Activated CD4-positive, CD25-positive, alpha-beta regulatory T cell treated with anti-CD3 and anti-CD28 coated beads, Interleukin-2, amount 50 U/mL, for 16 hours (primary cell): ENCODE data around the gene ARRB2.

Experiments used
- DNase-seq: peaks from one replicate; pipeline ENCODE4 v3.0.0-alpha.2; 2020; ENCODE audit warnings: low read depth, low spot score

The ARRB2 gene

DNA sequence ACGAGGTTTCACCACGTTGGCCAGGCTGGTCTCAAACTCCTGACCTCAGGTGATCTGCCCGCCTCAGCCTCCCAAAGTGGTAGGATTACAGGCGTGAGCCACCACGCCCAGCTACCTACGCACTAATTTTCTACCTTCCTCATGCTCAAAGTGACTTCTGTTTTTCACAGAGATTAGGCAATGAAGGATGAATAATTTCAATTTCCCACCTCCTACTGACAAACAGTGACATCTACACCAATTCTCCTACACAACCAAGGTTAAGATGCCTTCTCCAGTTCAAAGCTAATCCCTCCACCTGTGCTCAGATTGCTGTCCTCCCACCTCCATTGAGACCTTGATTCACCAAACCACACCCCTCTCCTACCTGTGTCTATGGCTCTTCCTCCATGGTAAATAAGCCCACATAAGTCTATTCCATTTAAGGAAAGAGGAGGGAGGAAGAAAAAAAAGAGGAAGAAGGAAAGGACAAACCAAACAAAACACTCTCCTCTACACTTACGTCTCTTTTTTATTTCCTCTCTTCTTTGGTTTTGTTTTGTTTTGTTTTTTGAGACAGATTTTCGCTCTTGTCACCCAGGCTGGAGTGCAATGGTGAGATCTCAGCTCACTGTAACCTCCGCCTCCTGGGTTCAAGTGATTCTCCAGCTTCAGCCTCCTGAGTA, 15.3 kb downstream of the ARRB2 start:
- DNase-seq = no peak

DNA sequence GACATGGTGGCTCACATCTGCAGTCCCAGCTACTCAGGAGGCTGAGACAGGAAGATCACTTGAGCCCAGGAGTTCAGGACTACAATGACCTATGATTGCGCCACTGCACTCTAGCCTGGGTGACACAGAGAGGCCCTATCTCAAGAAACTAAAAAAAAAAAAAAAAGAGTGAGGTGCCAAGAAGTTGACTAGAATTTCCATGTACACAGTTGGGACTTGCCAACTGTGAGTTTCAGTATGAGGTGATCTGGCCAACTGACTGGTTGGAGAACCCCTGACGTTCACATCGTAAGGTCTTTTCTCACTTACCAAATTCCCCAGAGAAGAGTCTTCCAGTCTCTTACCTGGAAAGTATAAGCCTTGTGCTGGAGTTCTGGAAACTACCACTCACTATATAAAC, 17.7 kb downstream of the ARRB2 start:
- no peak for DNase-seq

DNA sequence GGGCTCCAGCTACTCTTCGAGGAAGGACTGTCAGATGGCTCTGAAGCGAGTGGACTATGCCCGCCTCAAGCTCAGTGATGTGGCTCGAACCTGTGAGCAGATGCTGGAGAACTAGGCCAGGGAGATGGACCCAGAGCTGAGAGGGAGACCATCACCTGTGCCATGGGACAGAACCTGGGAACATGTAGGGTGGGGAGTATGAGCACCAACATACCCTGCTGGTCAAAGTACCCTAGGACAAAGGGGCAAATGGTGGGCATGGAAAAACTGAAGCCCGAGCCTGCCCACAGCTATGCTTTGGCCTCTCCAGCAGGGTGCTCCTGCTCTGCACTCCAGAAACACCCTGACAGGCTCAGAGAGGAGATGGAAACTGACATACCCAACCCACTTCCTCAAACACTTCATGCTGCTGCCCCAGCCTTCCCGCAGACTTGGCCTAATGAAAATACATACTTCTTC, 22.7 kb downstream of the ARRB2 start:
- no peak for DNase-seq

GRCh38 chr17:4734857-4735475, 24.5 kb downstream of the ARRB2 start:
- DNase-seq = no peak

DNA sequence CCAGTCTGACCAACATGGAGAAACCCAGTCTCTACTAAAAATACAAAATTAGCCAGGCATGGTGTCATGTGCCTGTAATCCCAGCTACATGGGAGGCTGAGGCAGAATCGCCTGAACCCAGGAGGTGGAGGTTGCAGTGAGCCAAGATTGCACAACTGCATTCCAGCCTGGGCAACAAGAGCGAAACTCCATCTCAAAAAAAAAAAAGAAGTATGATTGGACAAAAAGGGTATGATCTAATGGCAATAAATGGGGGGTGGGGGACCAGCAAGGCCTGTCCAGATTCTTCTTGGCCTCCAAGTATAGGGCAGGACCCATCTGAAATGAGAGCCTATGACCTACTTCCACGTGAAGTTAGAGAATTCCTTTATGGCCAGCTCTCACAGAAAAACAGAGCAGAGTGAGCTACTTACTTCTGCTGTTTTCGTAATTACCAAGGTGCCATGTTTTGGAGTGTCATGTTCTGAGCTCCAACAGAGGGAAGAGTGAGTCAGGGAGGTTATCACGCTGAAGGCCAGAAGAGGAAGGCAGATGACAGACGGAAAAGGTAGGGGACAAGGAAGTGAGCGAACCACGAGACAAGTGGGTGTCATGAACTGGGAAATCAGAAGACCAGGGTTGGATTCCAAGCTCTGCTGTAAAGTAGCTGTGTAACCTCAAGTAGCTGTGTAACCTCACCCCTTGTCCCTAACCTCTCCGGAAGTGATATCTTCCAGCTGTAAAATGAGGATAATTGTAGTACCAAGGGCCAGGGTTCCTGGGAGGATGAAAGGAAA, 25.6 kb downstream of the ARRB2 start:
- no peak for DNase-seq

DNA sequence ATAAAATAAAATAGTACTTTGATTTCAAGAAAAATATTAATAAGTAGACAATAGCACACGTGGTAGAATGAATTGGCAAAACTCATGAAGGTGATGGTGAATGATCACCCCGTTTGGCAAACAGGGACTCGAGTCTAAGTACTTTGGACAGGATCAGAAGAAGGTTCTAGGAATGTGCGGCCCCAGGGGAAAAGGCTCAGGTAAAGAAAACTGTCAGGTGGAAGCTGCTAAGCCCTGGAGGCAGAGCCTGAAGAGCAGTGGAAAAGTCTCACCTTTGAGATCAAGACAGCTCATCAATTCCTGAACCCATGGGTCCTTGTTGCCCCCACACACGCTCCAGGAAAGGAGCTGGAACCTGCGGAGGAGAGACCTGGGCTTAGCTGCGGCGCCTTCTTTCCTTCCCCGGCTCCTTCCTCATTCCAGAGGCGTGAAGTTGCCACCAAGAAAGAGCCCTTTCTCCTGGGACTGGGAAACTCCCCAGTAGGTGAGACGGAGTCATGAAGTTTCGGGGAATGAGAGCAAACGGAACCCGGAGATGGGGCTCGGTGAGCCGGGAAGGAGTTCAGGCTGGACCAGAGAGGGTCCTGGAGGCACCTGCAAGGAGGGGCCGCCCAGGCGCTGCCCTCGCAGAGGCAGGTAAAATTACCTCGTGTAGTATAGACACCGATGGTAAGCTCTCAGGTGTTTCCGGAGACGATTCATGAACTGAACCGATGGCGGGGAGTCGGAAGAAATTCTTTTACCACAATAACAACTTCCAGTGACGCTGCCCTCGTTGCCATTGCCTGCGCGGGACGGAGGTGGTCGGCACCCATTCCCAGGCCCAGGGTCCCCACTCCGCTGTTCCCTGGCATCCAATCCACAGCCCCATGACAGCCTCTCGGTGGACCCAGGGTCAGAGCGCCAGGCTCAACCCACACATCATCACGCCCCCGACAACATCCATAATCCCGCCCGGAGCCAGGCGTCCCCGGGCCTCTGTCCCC, 28.0 kb downstream of the ARRB2 start:
- DNase-seq = no peak

- no peak for DNase-seq
Observed at GRCh38 chr17:4739122-4740024, 28.9 kb downstream of the ARRB2 start, which contains the start of the genes CXCL16 and ZMYND15. Gene CXCL16, minus strand, starts transcription at chr17:4739928. Its CDS starts 589 bp downstream, at chr17:4739339. Gene ZMYND15, plus strand, starts transcription at chr17:4739833. Its CDS starts 716 bp downstream, at chr17:4740549.

DNA sequence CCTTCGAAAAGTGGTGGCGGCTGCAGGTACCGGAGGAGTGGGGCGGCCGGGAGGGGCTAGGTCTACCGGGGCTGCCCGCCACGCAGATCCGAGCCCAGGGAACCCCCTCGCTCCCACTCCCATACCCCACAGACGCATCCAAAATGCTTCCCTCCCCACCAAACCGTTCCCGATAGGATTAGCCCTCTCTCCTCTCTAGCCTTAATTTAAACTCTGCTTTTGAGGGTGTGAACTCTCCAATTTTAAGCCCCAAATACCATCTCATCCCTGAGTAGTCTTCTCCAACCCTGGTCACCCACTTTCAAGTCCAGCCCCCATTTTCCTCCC, 29.6 kb downstream of the ARRB2 start:
- no peak for DNase-seq

DNA sequence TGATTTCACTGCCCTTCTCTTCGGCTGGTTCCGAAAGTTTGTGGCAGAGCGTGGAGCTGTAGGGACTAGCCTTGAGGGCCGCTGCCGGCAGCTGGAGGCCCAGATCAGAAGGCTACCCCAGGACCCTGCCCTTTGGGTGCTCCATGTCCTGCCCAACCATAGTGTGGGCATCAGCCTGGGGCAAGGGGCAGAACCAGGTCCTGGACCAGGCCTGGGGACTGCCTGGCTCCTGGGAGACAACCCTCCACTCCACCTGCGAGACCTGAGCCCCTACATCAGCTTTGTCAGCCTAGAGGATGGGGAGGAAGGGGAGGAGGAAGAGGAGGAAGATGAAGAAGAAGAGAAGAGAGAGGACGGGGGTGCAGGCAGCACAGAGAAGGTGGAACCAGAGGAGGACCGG, 30.2 kb downstream of the ARRB2 start:
- no peak for DNase-seq

GRCh38 chr17:4741544-4741943, 31.1 kb downstream of the ARRB2 start:
- DNase-seq = no peak

GRCh38 chr17:4742133-4742532, 31.7 kb downstream of the ARRB2 start:
- no peak for DNase-seq

DNA sequence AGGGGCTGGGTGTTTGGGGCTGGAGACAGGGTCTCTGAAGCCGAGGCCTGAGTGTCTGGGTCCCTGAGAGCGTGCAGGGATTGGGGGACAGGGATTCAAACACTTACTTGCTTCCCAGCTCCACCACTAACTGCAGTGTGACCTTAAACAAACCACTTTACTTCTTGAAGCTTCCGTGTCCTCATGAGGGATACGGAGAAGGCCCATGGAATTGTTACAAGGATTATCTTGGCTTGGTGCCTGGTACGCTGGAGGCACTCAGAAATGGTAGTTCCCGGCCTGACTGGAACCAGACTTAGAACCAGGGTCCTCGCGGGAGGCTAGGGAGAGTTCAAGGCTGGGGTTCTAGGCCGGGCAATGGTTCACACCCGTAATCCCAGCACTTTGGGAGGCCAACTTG, 32.2 kb downstream of the ARRB2 start:
- no peak for DNase-seq

DNA sequence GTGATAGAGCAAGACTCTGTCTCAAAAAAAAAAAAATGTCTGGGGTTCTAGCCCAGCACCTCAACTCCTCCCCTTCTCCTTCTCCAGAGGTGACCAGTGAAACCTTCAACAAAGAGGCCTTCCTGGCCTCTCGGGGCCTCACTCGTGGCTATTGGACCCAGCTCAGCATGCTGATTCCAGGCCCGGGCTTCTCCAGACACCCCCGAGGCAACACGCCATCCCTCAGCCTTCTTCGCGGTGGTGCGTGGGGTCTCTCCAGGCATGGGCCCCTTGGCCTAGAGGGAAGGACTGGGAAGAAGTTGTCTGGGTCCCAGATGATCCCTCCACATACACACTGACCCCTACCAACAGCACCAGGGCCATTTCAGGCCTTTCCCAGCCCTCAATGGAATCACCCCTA, 32.8 kb downstream of the ARRB2 start:
- DNase-seq = no peak

DNA sequence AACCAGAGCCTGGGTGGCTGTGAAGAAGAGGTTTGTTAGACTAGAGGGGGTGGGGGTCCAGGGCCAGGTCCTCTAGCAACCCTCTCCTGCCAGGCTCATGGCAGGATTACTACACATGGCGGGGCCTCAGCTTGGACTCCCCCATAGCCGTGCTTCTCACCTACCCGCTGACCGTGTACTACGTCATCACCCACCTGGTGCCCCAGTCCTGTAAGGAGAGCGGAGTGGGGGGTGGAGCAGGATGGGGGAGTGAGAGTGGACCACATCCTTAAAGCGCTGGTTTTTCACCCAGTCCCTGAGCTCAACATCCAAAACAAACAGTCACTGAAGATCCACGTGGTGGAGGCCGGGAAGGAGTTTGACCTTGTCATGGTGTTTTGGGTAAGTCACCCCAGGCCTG, 33.5 kb downstream of the ARRB2 start:
- DNase-seq = no peak

GRCh38 chr17:4744999-4745969, 34.9 kb downstream of the ARRB2 start:
- no peak for DNase-seq

- DNase-seq = no peak
Observed at GRCh38 chr17:4747847-4748246, 37.4 kb downstream of the ARRB2 start.

GRCh38 chr17:4748686-4749085, 38.3 kb downstream of the ARRB2 start:
- no peak for DNase-seq

GRCh38 chr17:4750606-4751005, 40.2 kb downstream of the ARRB2 start:
- DNase-seq = no peak

- no peak for DNase-seq
Observed at GRCh38 chr17:4751932-4752331, 41.5 kb downstream of the ARRB2 start.
